GM18868 (cell line): ENCODE measurements around the gene TMCO4.

Experiments
- ATAC-seq: cut with Tn5 transposase; IDR thresholded peaks from one replicate; pipeline ENCODE4 v1.9.1; 2021; ENCODE audit warnings: mild to moderate bottlenecking, moderate library complexity; ENCODE audit not compliant: unreplicated experiment

TMCO4 gene

GRCh38 chr1:19776933-19777332 lies 22.8 kb downstream of the TMCO4 start:
- ATAC-seq = no peak

- ATAC-seq = no peak
Measured at GRCh38 chr1:19776287-19776686, 23.4 kb downstream of the TMCO4 start.

DNA sequence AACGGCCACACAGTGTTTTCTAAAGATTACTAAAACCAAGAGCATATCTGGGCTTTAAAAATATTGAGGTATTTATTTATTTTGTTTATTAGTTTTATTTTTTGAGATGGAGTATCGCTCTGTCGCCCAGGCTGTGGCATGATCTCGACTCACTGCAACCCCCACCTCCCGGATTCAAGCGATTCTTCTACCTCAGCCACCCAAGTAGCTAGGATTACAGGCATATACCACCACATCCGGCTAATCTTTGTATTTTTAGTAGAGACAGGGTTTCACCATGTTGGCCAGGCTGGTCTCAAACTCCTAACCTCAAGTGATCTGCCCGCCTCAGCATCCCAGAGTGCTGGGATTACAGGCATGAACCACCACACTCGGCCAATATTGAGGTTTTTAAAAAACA lies 23.9 kb downstream of the TMCO4 start:
- no peak for ATAC-seq

- ATAC-seq = no peak
Measured at GRCh38 chr1:19775317-19775716, 24.4 kb downstream of the TMCO4 start.

DNA sequence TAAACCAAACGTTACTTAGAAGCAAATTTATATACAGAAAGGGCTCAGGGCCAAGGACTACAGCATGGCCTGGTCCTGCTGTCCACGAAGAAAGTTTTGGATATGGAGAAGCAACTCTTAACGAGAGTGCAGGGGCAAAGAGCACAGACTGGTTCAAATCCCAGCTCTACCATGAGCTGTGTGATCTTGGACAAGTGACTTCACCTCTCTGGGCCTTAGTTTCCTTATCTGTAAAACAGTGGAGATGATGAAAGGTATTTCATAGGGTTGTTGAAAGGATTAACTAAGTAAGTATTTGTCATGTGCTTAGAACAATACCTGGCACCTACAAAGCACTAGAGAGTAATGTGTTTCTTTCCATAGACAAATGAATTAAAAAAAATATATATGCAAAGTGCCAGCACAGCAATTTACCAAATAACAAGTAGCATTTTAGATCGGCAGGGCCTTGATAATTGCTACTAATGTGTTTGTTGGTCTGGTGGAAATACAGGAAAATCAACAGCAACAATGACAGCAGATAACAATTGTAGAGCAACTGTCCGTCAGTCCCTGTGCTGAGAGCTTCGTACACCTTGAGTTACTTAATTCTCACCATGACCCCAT lies 25.4 kb downstream of the TMCO4 start:
- ATAC-seq = no peak

DNA sequence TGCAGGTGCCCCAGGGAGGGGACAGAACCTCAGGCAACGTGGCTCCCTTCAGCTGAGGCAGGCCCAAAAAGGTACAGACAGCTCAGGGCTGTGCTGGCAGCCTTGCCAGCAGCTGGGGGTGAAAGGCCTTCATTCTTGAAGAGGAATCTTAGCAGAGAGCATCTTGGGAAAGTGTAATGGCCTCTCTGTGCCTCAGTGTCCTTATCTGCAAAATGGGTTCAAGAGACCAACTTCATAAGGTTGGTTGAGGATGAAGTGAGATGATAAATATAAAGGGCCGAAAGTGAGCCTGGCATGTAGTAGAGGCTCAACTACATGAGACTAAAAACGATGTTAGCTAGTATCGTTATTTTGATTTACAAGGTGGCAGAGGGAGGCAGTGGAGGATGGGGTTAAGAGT lies 26.2 kb downstream of the TMCO4 start:
- ATAC-seq = no peak

DNA sequence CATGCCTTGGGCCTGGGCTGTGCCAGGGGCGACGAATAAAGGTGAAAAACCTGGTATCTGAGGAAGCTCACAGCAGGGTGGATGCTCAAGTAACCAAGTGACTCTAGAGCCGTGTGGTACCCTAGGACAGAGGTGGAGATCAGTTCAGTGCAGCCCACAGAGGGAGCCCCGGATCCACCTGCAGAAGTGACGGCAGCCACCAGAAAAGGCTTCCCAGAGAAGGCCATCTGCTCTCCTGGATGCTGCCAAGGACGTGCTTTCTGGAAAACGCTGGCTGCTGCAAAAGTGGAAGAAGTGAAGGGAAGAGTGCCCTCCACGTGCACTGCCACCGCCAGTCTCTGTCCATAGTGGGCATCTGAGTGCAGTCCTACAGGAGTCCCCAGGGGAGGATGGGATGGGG lies 27.7 kb downstream of the TMCO4 start:
- no peak for ATAC-seq

DNA sequence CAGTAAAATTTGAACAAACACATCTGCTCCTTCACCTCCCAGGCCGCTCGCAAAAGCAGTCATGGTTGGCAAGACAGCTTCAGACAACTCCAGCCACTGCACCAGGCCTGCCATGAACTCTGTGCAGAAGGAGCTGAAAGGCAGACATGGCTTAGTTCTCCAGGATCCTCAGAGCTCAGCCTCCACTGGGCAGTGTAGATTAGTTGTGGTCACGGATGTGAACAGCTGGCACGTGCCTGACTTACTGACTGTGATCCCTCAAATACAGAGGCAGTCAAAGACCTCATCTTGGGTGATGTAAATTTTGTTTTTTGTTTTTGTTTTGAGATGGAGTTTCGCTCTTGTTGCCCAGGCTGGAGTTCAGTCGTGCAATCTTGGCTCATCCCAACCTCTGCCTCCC lies 28.4 kb downstream of the TMCO4 start:
- no peak for ATAC-seq

GRCh38 chr1:19770436-19771190 lies 29.1 kb downstream of the TMCO4 start:
- ATAC-seq = no peak

DNA sequence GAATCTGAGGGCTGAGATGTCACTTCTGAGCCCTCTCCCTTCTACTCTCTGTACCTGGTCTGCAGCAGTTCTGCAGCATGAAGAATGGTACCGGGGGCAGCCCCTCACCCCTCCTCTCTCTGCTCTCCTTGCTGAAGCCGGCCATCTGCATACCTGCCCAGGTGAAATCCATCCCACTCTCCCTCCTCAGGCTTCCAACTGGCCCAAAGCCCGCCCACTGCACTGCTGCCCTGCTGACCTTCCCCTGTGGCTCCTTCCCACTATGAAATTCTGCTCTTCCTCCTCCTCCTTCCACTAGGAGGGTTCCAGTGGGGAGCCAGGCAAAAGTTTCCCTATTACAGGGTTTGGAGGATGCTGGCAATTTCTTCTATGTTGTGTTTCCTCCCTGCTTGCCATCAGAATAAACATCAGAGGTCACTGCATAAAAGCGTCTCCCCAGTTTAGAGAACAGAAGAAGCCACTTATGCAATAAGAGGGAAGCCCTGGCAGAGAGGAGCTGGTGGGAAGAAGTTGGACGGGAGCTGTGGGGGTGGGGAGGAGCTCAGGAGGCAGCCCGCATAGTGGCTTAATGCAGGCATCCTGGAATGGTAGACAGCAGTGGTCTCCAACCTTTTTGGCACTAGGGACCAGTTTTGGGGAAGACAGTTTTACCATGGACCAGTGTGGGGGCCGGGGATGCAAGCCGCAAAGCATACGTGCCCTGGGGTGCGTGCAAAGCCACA lies 30.3 kb downstream of the TMCO4 start:
- no peak for ATAC-seq

- no peak for ATAC-seq
Measured at GRCh38 chr1:19768353-19769210, 31.1 kb downstream of the TMCO4 start.

- no peak for ATAC-seq
Measured at GRCh38 chr1:19765623-19766022, 34.1 kb downstream of the TMCO4 start.

GRCh38 chr1:19764848-19765247 lies 34.9 kb downstream of the TMCO4 start:
- ATAC-seq = no peak

DNA sequence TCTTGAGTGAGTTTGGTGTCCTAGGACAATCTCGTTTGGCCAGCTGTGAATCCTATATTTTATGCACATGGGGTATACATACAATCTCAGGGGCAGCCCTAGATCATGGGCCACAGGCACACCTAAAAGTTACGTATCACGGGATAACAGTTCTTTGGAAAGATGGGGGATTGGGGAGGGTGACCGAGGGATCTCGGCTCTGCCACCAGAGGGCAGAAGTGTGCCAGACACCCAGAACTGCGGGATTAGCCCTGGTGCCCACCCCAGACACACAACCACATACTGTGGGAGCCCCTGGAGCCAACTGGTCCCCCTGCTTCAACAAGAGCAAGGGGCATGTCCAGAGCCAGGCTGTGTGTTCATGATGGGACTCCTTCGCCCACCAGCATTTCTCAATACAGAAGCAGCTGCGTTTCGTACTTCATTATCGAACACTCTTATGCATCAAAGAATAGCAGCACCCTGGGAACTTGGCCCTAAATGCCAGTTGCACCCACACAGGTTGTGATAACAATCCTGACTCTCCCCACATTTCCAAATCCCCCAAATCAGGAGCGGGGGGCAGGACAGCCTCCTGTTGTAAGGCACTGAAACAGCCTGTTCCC lies 37.4 kb downstream of the TMCO4 start:
- ATAC-seq = no peak

GRCh38 chr1:19759740-19760089 lies 40.0 kb downstream of the TMCO4 start:
- no peak for ATAC-seq

DNA sequence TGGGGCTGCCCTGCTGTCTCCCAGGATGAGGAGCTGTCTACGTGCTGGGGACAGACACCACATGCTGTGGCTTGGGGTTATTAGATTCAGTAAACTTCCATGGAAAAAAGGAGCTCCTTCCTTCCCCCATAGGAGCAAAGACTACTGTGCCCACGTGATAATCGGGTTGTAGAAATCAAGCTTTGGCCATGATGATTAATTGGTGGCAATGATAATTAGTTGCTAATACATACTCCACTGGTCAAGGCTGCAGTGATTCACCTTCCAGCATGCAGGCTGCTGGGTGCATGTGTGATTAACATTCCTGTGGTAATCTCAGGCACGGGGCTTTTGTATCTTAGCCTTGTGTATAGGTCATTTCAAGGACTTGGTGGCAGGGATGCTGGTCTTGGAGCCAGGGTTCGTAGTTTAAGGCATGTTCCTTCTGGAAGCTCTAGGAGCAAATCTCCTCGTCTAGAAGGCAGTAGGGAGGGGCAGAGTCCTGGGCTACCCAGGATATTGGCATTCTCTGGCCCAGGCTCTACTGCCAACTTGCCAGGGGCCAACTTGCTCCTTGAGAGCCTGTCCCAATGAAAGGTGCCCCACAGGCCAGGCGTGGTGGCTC lies 41.4 kb downstream of the TMCO4 start:
- ATAC-seq = no peak

DNA sequence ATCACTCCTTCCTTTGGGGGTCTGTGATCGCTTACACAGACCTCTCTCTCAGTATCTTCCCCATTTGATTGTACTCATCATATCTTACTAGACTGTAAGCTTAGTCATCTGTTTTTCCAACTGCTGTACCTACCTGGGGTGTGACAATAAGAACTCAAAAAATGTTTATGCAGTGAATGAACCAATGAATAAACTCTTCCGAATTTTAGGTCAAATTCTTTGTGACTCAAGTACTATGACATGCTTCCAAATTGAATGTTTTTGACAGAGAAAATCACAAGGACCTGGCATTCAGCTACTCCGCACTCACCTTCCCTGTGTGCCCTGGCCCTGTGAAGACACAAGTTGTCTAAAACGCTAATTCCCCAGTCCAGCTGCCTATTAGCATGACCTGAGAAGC lies 42.1 kb downstream of the TMCO4 start:
- no peak for ATAC-seq

DNA sequence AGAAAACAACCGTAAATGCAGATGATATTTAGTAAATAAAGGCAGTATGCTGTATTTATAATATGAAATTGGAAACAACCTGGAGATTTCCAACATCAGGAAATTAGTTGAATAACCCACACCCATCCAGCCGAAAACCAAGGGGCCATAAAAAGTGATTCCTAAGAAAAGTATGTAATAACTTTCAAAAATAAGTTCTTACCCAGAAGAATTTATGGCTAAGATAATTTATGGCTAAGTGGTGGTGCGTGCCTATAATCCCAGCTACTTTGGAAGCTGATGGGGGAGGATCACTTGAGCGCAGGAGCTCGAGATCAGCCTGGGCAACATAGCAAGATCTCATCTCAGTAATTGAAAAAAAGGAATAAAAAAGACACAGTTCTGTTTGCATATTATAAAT lies 43.2 kb downstream of the TMCO4 start:
- no peak for ATAC-seq

DNA sequence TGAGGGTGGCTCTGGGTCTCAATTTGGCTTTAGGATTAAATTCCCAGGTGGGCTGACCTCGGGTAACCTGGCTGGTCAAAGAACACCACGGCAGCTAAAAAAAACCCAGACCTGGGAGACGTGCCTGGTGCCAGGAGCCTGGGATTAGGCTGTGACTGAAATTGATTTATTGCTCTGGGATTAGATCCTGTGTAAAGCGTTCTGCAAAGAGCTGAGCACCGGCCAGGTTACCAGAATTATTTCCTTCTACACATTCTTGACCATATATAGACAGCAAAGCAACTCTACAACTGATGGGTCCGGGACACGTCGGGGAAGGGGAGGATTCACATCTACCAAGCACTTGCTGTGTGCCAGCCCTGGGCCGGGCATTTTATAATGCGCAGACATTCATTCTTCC lies 45.2 kb downstream of the TMCO4 start:
- no peak for ATAC-seq

DNA sequence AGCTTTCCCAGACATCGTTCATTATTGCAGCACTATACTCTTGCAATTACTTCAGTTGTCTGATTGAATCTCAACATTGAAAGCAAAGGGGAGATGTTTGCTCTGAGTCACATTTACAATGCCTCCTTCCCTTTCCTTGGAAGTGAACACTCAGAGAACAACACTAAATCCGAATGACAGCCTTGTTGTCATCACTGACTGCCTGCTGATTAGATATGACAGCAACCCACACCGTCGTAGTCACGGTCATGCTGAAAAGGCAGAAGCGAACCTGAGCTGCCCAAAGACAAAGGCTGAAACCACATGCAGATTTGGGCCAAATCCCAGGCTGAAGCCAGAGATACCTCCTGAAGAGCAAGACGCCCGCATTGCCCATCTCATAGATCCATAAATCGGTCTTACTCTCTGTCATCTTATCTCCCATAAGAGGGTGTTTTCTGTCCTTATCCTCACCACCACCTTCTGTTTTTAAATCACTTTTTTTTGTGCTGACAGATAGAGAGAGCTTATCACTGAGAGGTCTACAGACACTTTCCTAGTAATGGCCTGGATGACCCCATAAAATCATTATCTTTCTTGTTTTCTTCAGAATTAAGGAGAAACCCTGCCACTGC lies 47.5 kb downstream of the TMCO4 start:
- no peak for ATAC-seq
